Skeletal muscle satellite cell (primary cell): Measurements from ENCODE around the gene SF3B3.
"Not testable (repeated sequence)": the region's sequence is repeated elsewhere in the genome, so short reads cannot be mapped to it uniquely, and the experiment has no call there.

Source experiments
- H3K27me3 ChIP-seq: 2 replicates; pipeline ENCODE4 v1.7.0; 2013; ENCODE audit warnings: low read length; ENCODE audit not compliant: control insufficient read depth, insufficient read depth
- H3K36me3 ChIP-seq: 2 replicates; pipeline ENCODE4 v1.7.0; 2013; ENCODE audit warnings: mild to moderate bottlenecking, control low read depth, low read length; ENCODE audit not compliant: insufficient read depth
- H3K4me1 ChIP-seq: 2 replicates; pipeline ENCODE4 v1.7.0; 2013; ENCODE audit warnings: low read length; ENCODE audit not compliant: control insufficient read depth, insufficient read depth
- H3K4me2 ChIP-seq: 2 replicates; pipeline ENCODE4 v1.7.0; 2013; ENCODE audit warnings: mild to moderate bottlenecking, low read length
- H3K4me3 ChIP-seq: 2 replicates; pipeline ENCODE4 v1.7.0; 2013; ENCODE audit warnings: low read length
- H3K9ac ChIP-seq: 2 replicates; pipeline ENCODE4 v1.7.0; 2013; ENCODE audit warnings: mild to moderate bottlenecking, low read depth, low read length, moderate library complexity
- H3K9me3 ChIP-seq: replicated peaks from 2 replicates; pipeline ENCODE4 v1.7.0; 2013; ENCODE audit warnings: mild to moderate bottlenecking, control low read depth, low read length

Gene SF3B3

GRCh38 chr16:70579248-70579647 lies 55.6 kb downstream of the SF3B3 start:
- Histone ChIP-seq H3K4me1 (peaks cover 50% of the 10 kb centered on the region), H3K36me3 (peaks cover 13% of the 10 kb centered on the region), H3K27me3 (no peaks in the 10 kb centered on the region), H3K4me3 (no peak overlapping the region), H3K9me3 (no peaks in the 10 kb centered on the region), H3K4me2 (no peak overlapping the region), H3K9ac (no peak overlapping the region)

- no peak overlapping the region for H3K9ac ChIP-seq
- peaks cover 7% of the 10 kb centered on the region for H3K36me3 ChIP-seq
- H3K4me1 ChIP-seq: peaks cover 43% of the 10 kb centered on the region
- H3K4me3 ChIP-seq: no peak overlapping the region
- no peak overlapping the region for H3K4me2 ChIP-seq
- H3K9me3 ChIP-seq: no peaks in the 10 kb centered on the region
- H3K27me3 ChIP-seq: no peaks in the 10 kb centered on the region
These were observed 56.3 kb downstream of the SF3B3 start for GRCh38 chr16:70579648-70580630.

- Histone ChIP-seq H3K27me3 (no peaks in the 10 kb centered on the region), H3K9ac (no peak overlapping the region), H3K36me3 (no peaks in the 10 kb centered on the region), H3K9me3 (no peaks in the 10 kb centered on the region), H3K4me3 (no peak overlapping the region), H3K4me2 (no peak overlapping the region), H3K4me1 (peaks cover 19% of the 10 kb centered on the region)
These were observed 58.8 kb downstream of the SF3B3 start for GRCh38 chr16:70582280-70582978.

- Histone ChIP-seq H3K9ac (no peak overlapping the region), H3K36me3 (no peaks in the 10 kb centered on the region), H3K4me1 (peaks cover 15% of the 10 kb centered on the region), H3K27me3 (no peaks in the 10 kb centered on the region), H3K9me3 (no peaks in the 10 kb centered on the region), H3K4me3 (no peak overlapping the region), H3K4me2 (no peak overlapping the region)
These were observed 63.1 kb downstream of the SF3B3 start for GRCh38 chr16:70586731-70587130.

GRCh38 chr16:70588565-70588964 lies 64.9 kb downstream of the SF3B3 start:
- peaks cover 15% of the 10 kb centered on the region for H3K4me1 ChIP-seq
- H3K4me2 ChIP-seq: no peak overlapping the region
- H3K36me3 ChIP-seq: no peaks in the 10 kb centered on the region
- H3K27me3 ChIP-seq: no peaks in the 10 kb centered on the region
- H3K9ac ChIP-seq: no peak overlapping the region
- H3K9me3 ChIP-seq: no peaks in the 10 kb centered on the region
- no peak overlapping the region for H3K4me3 ChIP-seq

GRCh38 chr16:70589416-70589815 lies 65.8 kb downstream of the SF3B3 start:
- H3K9ac ChIP-seq, H3K27me3 ChIP-seq, H3K36me3 ChIP-seq, H3K4me2 ChIP-seq, H3K4me3 ChIP-seq, H3K9me3 ChIP-seq: not testable (repeated sequence)
- H3K4me1 ChIP-seq: peaks cover 15% of the 10 kb centered on the region

- no peaks in the 10 kb centered on the region for H3K9me3 ChIP-seq
- peak overlapping the region; percentile 26 for H3K4me2 ChIP-seq
- H3K4me3 ChIP-seq: no peak overlapping the region
- H3K9ac ChIP-seq: no peak overlapping the region
- no peaks in the 10 kb centered on the region for H3K27me3 ChIP-seq
- H3K4me1 ChIP-seq: peaks cover 15% of the 10 kb centered on the region
- no peaks in the 10 kb centered on the region for H3K36me3 ChIP-seq
These were observed 66.4 kb downstream of the SF3B3 start for GRCh38 chr16:70589998-70590471.

- no peak overlapping the region for H3K4me2 ChIP-seq
- H3K36me3 ChIP-seq: no peaks in the 10 kb centered on the region
- no peaks in the 10 kb centered on the region for H3K9me3 ChIP-seq
- H3K4me1 ChIP-seq: peaks cover 15% of the 10 kb centered on the region
- no peaks in the 10 kb centered on the region for H3K27me3 ChIP-seq
- H3K9ac ChIP-seq: no peak overlapping the region
- H3K4me3 ChIP-seq: no peak overlapping the region
These were observed 67.3 kb downstream of the SF3B3 start for GRCh38 chr16:70590722-70591415.

- Histone ChIP-seq H3K36me3 (no peaks in the 10 kb centered on the region), H3K9me3 (no peaks in the 10 kb centered on the region), H3K4me1 (peaks cover 15% of the 10 kb centered on the region), H3K4me3 (no peak overlapping the region), H3K9ac (no peak overlapping the region), H3K27me3 (no peaks in the 10 kb centered on the region), H3K4me2 (no peak overlapping the region)
These were observed 68.0 kb downstream of the SF3B3 start for GRCh38 chr16:70591615-70592014.

GRCh38 chr16:70592106-70592571 lies 68.5 kb downstream of the SF3B3 start:
- no peaks in the 10 kb centered on the region for H3K9me3 ChIP-seq
- peaks cover 15% of the 10 kb centered on the region for H3K4me1 ChIP-seq
- no peak overlapping the region for H3K9ac ChIP-seq
- H3K4me3 ChIP-seq: no peak overlapping the region
- H3K27me3 ChIP-seq: no peaks in the 10 kb centered on the region
- H3K4me2 ChIP-seq: no peak overlapping the region
- H3K36me3 ChIP-seq: no peaks in the 10 kb centered on the region

- H3K4me1 ChIP-seq: peaks cover 15% of the 10 kb centered on the region
- H3K4me2 ChIP-seq: no peak overlapping the region
- no peak overlapping the region for H3K9ac ChIP-seq
- H3K4me3 ChIP-seq: no peak overlapping the region
- H3K36me3 ChIP-seq: no peaks in the 10 kb centered on the region
- no peaks in the 10 kb centered on the region for H3K27me3 ChIP-seq
- H3K9me3 ChIP-seq: no peaks in the 10 kb centered on the region
These were observed 69.9 kb downstream of the SF3B3 start for GRCh38 chr16:70593544-70593943.
